HT-29 (cell line): ENCODE measurements around the gene TBC1D22A. TPM values are rescaled to one million over a fixed set of nuclear protein-coding genes. Genes with fewer than 3 reads are reported as not detected.
"Not testable (repeated sequence)": the region's sequence is repeated elsewhere in the genome, so short reads cannot be mapped to it uniquely, and the experiment has no call there.

Experiments used
- DNase-seq: peaks from one replicate; pipeline ENCODE4 v3.0.0-alpha.2; 2015; ENCODE audit warnings: low spot score
- total RNA-seq: library from RNA; depleted of rRNA; stranded (reverse); fragments of >200 nt; shearing (Covaris generic); gene quantifications from 2 replicates; pipeline ENCODE4 v1.2.3, GENCODE V29; 2014

TBC1D22A gene
- total RNA-seq, 1 experiment from 2014 or later: 23.9 TPM

- no peak for DNase-seq
Observed at GRCh38 chr22:46773076-46773475, 10.6 kb downstream of the TBC1D22A start.

GRCh38 chr22:46774253-46774979 lies 12.0 kb downstream of the TBC1D22A start:
- DNase-seq: no peak

- DNase-seq: peak; percentile 17
Observed at GRCh38 chr22:46774980-46775849, 12.8 kb downstream of the TBC1D22A start.

GRCh38 chr22:46775850-46776826 lies 13.7 kb downstream of the TBC1D22A start:
- DNase-seq: peak; percentile 18

- DNase-seq: no peak
Observed at GRCh38 chr22:46776876-46777608, 14.6 kb downstream of the TBC1D22A start.

GRCh38 chr22:46777609-46777970 lies 15.1 kb downstream of the TBC1D22A start:
- DNase-seq: no peak

GRCh38 chr22:46779023-46779422 lies 16.6 kb downstream of the TBC1D22A start:
- no peak for DNase-seq

- no peak for DNase-seq
Observed at GRCh38 chr22:46779651-46780050, 17.2 kb downstream of the TBC1D22A start.

- no peak for DNase-seq
Observed at GRCh38 chr22:46780453-46780852, 18.0 kb downstream of the TBC1D22A start.

- DNase-seq: no peak
Observed at GRCh38 chr22:46781291-46781690, 18.8 kb downstream of the TBC1D22A start.

GRCh38 chr22:46782200-46782599 lies 19.8 kb downstream of the TBC1D22A start:
- not testable (repeated sequence) for DNase-seq

GRCh38 chr22:46783721-46784120 lies 21.3 kb downstream of the TBC1D22A start:
- no peak for DNase-seq

GRCh38 chr22:46788441-46789172 lies 26.2 kb downstream of the TBC1D22A start:
- DNase-seq: no peak

GRCh38 chr22:46789992-46790391 lies 27.5 kb downstream of the TBC1D22A start:
- no peak for DNase-seq

GRCh38 chr22:46791201-46791731 lies 28.8 kb downstream of the TBC1D22A start:
- DNase-seq: no peak

GRCh38 chr22:46792061-46792796 lies 29.8 kb downstream of the TBC1D22A start:
- no peak for DNase-seq

- DNase-seq: no peak
Observed at GRCh38 chr22:46792841-46793261, 30.4 kb downstream of the TBC1D22A start.

GRCh38 chr22:46793497-46793896 lies 31.0 kb downstream of the TBC1D22A start:
- no peak for DNase-seq

- DNase-seq: no peak
Observed at GRCh38 chr22:46794067-46794466, 31.6 kb downstream of the TBC1D22A start.
